ENCODE data around the gene LAMA2. TPM values are rescaled to one million over a fixed set of nuclear protein-coding genes. Genes with fewer than 3 reads are reported as not detected.

LAMA2 gene
- polyA plus RNA-seq, 1 donor from 2014 or later = 2.5 TPM

GRCh38 chr6:129287231-129288177, 404.6 kb downstream of the LAMA2 start:
- TF ChIP-seq CTCF (IDR thresholded peaks at IDR 0.05; ENCODE audit: poor library complexity, severe bottlenecking) (no peak), POLR2AphosphoS5 (IDR thresholded peaks at IDR 0.05) (peak; percentile 64), SMC3 (conservative IDR thresholded peaks at IDR 0.05; ENCODE audit: poor library complexity) (no peak), RAD21 (conservative IDR thresholded peaks at IDR 0.05) (no peak), EP300 (conservative IDR thresholded peaks at IDR 0.05; ENCODE audit: poor library complexity, severe bottlenecking) (peak; percentile 95)
- TF ChIP-seq, protein P1, sequence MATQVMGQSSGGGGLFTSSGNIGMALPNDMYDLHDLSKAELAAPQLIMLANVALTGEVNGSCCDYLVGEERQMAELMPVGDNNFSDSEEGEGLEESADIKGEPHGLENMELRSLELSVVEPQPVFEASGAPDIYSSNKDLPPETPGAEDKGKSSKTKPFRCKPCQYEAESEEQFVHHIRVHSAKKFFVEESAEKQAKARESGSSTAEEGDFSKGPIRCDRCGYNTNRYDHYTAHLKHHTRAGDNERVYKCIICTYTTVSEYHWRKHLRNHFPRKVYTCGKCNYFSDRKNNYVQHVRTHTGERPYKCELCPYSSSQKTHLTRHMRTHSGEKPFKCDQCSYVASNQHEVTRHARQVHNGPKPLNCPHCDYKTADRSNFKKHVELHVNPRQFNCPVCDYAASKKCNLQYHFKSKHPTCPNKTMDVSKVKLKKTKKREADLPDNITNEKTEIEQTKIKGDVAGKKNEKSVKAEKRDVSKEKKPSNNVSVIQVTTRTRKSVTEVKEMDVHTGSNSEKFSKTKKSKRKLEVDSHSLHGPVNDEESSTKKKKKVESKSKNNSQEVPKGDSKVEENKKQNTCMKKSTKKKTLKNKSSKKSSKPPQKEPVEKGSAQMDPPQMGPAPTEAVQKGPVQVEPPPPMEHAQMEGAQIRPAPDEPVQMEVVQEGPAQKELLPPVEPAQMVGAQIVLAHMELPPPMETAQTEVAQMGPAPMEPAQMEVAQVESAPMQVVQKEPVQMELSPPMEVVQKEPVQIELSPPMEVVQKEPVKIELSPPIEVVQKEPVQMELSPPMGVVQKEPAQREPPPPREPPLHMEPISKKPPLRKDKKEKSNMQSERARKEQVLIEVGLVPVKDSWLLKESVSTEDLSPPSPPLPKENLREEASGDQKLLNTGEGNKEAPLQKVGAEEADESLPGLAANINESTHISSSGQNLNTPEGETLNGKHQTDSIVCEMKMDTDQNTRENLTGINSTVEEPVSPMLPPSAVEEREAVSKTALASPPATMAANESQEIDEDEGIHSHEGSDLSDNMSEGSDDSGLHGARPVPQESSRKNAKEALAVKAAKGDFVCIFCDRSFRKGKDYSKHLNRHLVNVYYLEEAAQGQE (IDR thresholded peaks at IDR 0.05; ENCODE audit: borderline replicate concordance) = no peak
- no peaks in the 10 kb centered on the region for H3K9me3 ChIP-seq (ENCODE audit: low read length)
- no peak overlapping the region for H3K27ac ChIP-seq (ENCODE audit: low read length)
- H3K4me3 ChIP-seq (ENCODE audit: low read length) = no peak overlapping the region
- no peaks in the 10 kb centered on the region for H3K27me3 ChIP-seq (ENCODE audit: insufficient read depth, low read depth, low read length)
- H4K20me1 ChIP-seq (ENCODE audit: insufficient read depth) = no peaks in the 10 kb centered on the region
- H3K36me3 ChIP-seq (ENCODE audit: insufficient read depth, low read length) = no peaks in the 10 kb centered on the region
- no peaks in the 10 kb centered on the region for H3K9me2 ChIP-seq (ENCODE audit: insufficient read depth, low read length)
- H3K79me2 ChIP-seq (replicated peaks; ENCODE audit: insufficient read depth, low read length) = no peaks in the 10 kb centered on the region
- H3K9ac ChIP-seq (ENCODE audit: low read length) = no peak overlapping the region
- H3F3A ChIP-seq (ENCODE audit: insufficient read depth, low read length, poor library complexity, severe bottlenecking) = no peaks in the 10 kb centered on the region
- H3K4me2 ChIP-seq (ENCODE audit: low read length) = no peak overlapping the region
- H2AFZ ChIP-seq (ENCODE audit: low read depth, low read length) = no peak overlapping the region

DNA sequence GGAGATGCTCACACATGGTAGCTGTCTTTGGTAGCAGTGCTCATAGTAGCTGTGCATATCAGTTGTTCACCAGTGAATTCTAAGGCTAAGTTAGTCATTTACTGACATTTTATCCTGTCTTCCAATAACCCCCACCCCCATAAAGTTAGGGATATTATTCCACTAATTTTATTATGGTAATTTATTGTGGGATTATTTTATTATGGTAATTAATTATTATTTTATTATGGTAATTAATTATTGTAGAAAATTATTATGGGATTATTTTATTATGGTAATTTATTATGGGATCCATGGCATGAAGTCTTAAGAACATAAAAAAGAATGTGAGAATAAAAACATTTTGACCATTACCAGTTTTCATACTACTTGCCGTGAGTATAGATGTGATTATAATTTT, 406.5 kb downstream of the LAMA2 start:
- Histone ChIP-seq H3K27me3 (ENCODE audit: insufficient read depth, low read depth, low read length) (no peaks in the 10 kb centered on the region), H2AFZ (ENCODE audit: low read depth, low read length) (no peak overlapping the region), H3K9me2 (ENCODE audit: insufficient read depth, low read length) (no peaks in the 10 kb centered on the region), H3F3A (ENCODE audit: insufficient read depth, low read length, poor library complexity, severe bottlenecking) (no peaks in the 10 kb centered on the region), H3K9me3 (ENCODE audit: low read length) (no peaks in the 10 kb centered on the region), H3K36me3 (ENCODE audit: insufficient read depth, low read length) (no peaks in the 10 kb centered on the region), H3K4me2 (ENCODE audit: low read length) (no peak overlapping the region), H3K4me3 (ENCODE audit: low read length) (no peak overlapping the region), H3K27ac (ENCODE audit: low read length) (no peak overlapping the region), H4K20me1 (ENCODE audit: insufficient read depth) (no peaks in the 10 kb centered on the region), H3K9ac (ENCODE audit: low read length) (no peak overlapping the region), H3K79me2 (replicated peaks; ENCODE audit: insufficient read depth, low read length) (no peaks in the 10 kb centered on the region)
- no peak for TF ChIP-seq POLR2AphosphoS5 (IDR thresholded peaks at IDR 0.05)

DNA sequence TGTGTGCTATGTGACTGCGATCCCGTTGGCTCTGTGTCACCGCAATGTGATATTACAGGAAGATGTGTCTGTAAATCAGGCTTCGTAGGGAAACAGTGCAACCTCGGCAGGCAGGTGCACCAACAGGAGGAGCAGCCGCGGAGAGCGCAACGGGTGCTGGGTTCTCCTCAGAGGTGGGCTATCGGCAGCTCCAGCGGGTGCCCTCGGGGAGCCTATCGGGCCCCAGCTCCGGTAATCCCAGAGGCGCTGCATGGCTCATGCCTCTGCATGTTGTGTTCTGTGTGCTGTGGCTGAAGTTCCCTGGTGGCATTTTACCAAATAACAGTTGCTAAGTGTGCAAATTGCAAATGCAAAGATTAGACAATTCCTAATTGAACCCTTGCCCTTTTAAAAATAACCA, 409.9 kb downstream of the LAMA2 start:
- Histone ChIP-seq H3F3A (ENCODE audit: insufficient read depth, low read length, poor library complexity, severe bottlenecking) (no peaks in the 10 kb centered on the region), H3K4me2 (ENCODE audit: low read length) (no peak overlapping the region), H3K27me3 (ENCODE audit: insufficient read depth, low read depth, low read length) (no peaks in the 10 kb centered on the region), H3K9ac (ENCODE audit: low read length) (no peak overlapping the region), H4K20me1 (ENCODE audit: insufficient read depth) (no peaks in the 10 kb centered on the region), H3K9me2 (ENCODE audit: insufficient read depth, low read length) (no peaks in the 10 kb centered on the region), H2AFZ (ENCODE audit: low read depth, low read length) (no peak overlapping the region), H3K9me3 (ENCODE audit: low read length) (no peaks in the 10 kb centered on the region), H3K36me3 (ENCODE audit: insufficient read depth, low read length) (no peaks in the 10 kb centered on the region), H3K27ac (ENCODE audit: low read length) (no peak overlapping the region), H3K4me3 (ENCODE audit: low read length) (no peak overlapping the region), H3K79me2 (replicated peaks; ENCODE audit: insufficient read depth, low read length) (no peaks in the 10 kb centered on the region)
- TF ChIP-seq EP300 (conservative IDR thresholded peaks at IDR 0.05; ENCODE audit: poor library complexity, severe bottlenecking) = no peak
- TF ChIP-seq CTCF (IDR thresholded peaks at IDR 0.05; ENCODE audit: poor library complexity, severe bottlenecking) = no peak
- TF ChIP-seq POLR2AphosphoS5 (IDR thresholded peaks at IDR 0.05) = no peak
- TF ChIP-seq, protein P1 (IDR thresholded peaks at IDR 0.05; ENCODE audit: borderline replicate concordance) = no peak
